ENCODE results near the gene BEX2.
A peak's percentile ranks its signal among the peaks of the same experiment; 100 is the strongest.

BEX2 gene

DNA sequence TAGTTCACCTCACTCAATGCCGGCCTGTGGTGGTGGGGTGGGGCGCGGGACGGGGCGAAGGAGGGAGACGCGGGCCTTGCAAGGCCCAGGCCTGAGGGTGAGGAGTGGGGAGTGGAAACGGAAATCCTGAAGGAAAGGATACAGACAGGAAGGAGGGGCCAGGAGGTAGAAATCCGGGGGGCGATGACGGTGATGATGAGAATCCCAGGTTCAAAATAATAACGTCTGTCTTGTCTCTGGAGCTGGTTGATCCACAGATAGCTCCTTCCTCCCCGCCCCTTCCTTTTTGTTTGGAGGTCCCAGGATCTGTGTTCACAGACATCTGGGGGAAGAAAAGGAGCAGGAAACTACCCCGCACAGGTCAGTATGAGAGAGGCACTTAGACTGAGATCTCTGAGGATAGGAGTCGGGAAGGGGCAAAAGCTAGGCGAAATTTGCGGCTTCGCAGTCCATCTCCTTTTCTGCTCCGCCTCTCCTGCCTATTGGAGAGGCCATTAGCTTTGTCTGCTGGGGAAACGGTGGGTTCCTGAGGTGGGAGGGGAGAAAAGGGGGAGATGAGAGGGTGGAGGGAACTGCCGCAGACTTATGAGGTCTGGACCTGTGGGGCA, 20.0 kb upstream of the BEX2 start:
- TF ChIP-seq EP300 (IDR thresholded peaks at IDR 0.05; ENCODE audit: borderline replicate concordance) = no peak
- no peak for TF ChIP-seq NFIC (IDR thresholded peaks at IDR 0.05)
- no peak for TF ChIP-seq YY1 (IDR thresholded peaks at IDR 0.05; ENCODE audit: low read depth)
- no peak for TF ChIP-seq CREB1 (IDR thresholded peaks at IDR 0.05; ENCODE audit: low read depth)
- TF ChIP-seq, protein P1, sequence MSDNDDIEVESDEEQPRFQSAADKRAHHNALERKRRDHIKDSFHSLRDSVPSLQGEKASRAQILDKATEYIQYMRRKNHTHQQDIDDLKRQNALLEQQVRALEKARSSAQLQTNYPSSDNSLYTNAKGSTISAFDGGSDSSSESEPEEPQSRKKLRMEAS (IDR thresholded peaks at IDR 0.05) = no peak
- TF ChIP-seq RAD21 (IDR thresholded peaks at IDR 0.05; ENCODE audit: low read depth) = no peak
- no peak for TF ChIP-seq TCF12 (IDR thresholded peaks at IDR 0.05; ENCODE audit: low read depth)
- TF ChIP-seq ZBTB7A (IDR thresholded peaks at IDR 0.05; ENCODE audit: low read depth) = no peak
- TF ChIP-seq CEBPB (IDR thresholded peaks at IDR 0.05) = no peak
- TF ChIP-seq FOXM1 (IDR thresholded peaks at IDR 0.05; ENCODE audit: borderline replicate concordance, low read depth) = no peak
- no peak for TF ChIP-seq TAF1 (IDR thresholded peaks at IDR 0.05; ENCODE audit: low read depth)
- no peak for TF ChIP-seq REST (IDR thresholded peaks at IDR 0.05; ENCODE audit: low read depth)
- TF ChIP-seq EGR1 (IDR thresholded peaks at IDR 0.05) = no peak

GRCh38 chrX:103329991-103330390, 19.2 kb upstream of the BEX2 start, which contains the start of gene TCEAL7:
Gene TCEAL7, plus strand, starts transcription at chrX:103330239. Its CDS starts 1,165 bp downstream, at chrX:103331404.
- TF ChIP-seq, protein P1 (IDR thresholded peaks at IDR 0.05) = no peak
- no peak for TF ChIP-seq EP300 (IDR thresholded peaks at IDR 0.05; ENCODE audit: borderline replicate concordance)
- TF ChIP-seq CEBPB (IDR thresholded peaks at IDR 0.05) = no peak
- no peak for TF ChIP-seq CREB1 (IDR thresholded peaks at IDR 0.05; ENCODE audit: low read depth)
- TF ChIP-seq RAD21 (IDR thresholded peaks at IDR 0.05; ENCODE audit: low read depth) = no peak
- TF ChIP-seq TCF12 (IDR thresholded peaks at IDR 0.05; ENCODE audit: low read depth) = no peak
- no peak for TF ChIP-seq REST (IDR thresholded peaks at IDR 0.05; ENCODE audit: low read depth)
- TF ChIP-seq YY1 (IDR thresholded peaks at IDR 0.05; ENCODE audit: low read depth) = no peak
- no peak for TF ChIP-seq EGR1 (IDR thresholded peaks at IDR 0.05)
- no peak for TF ChIP-seq FOXM1 (IDR thresholded peaks at IDR 0.05; ENCODE audit: borderline replicate concordance, low read depth)
- TF ChIP-seq NFIC (IDR thresholded peaks at IDR 0.05) = no peak
- TF ChIP-seq ZBTB7A (IDR thresholded peaks at IDR 0.05; ENCODE audit: low read depth) = no peak
- TF ChIP-seq TEAD4 (IDR thresholded peaks at IDR 0.05) = no peak
- TF ChIP-seq TAF1 (IDR thresholded peaks at IDR 0.05; ENCODE audit: low read depth) = no peak
- no peak for TF ChIP-seq USF1 (IDR thresholded peaks at IDR 0.05)

- no peak for TF ChIP-seq RAD21 (IDR thresholded peaks at IDR 0.05; ENCODE audit: low read depth)
- no peak for TF ChIP-seq YY1 (IDR thresholded peaks at IDR 0.05; ENCODE audit: low read depth)
- TF ChIP-seq, protein P1 (IDR thresholded peaks at IDR 0.05) = no peak
- TF ChIP-seq TEAD4 (IDR thresholded peaks at IDR 0.05) = no peak
- no peak for TF ChIP-seq FOXM1 (IDR thresholded peaks at IDR 0.05; ENCODE audit: borderline replicate concordance, low read depth)
- no peak for TF ChIP-seq CEBPB (IDR thresholded peaks at IDR 0.05)
- TF ChIP-seq CREB1 (IDR thresholded peaks at IDR 0.05; ENCODE audit: low read depth) = no peak
- no peak for TF ChIP-seq TAF1 (IDR thresholded peaks at IDR 0.05; ENCODE audit: low read depth)
- no peak for TF ChIP-seq TCF12 (IDR thresholded peaks at IDR 0.05; ENCODE audit: low read depth)
- no peak for TF ChIP-seq NFIC (IDR thresholded peaks at IDR 0.05)
- TF ChIP-seq ZBTB7A (IDR thresholded peaks at IDR 0.05; ENCODE audit: low read depth) = no peak
- TF ChIP-seq REST (IDR thresholded peaks at IDR 0.05; ENCODE audit: low read depth) = no peak
These were observed 600 bp upstream of the BEX2 start for GRCh38 chrX:103311399-103311780.

DNA sequence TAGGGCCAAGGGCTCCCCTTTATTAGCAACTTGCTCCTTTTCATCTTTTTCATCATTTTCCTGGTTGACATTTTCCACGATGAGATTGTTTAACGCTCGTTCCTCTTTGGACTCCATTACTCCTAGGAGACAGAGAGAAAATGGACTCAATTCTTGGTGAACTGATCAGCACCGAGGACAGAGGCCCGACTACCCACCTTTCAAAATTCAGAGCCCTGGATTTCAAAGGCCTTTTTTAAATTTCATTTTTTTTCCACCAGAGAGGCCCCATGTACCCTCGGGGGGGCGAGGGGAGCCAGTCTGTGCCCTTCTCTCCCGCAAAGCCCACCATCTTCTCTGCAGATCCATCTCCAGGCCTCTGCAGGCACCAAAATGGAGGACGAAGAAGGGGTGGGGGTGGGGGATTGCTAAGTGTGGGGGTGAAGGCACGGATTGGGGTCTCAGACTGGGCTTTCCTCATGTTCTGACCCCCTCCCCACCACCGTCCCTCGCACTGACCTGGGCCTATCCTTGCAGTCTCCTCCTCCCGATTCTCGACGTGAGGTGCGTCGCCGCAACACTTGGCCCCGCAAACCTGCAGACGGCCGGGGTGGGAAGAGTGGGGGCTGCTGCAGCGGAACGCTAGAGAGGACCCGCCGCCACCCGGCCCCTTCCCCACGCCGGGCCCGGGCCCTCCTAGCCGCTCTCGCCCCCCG, 783 bp downstream of the BEX2 start:
- TF ChIP-seq TEAD4 (IDR thresholded peaks at IDR 0.05) = no peak
- TF ChIP-seq YY1 (IDR thresholded peaks at IDR 0.05; ENCODE audit: low read depth) = no peak
- TF ChIP-seq CEBPB (IDR thresholded peaks at IDR 0.05) = no peak
- TF ChIP-seq REST (IDR thresholded peaks at IDR 0.05; ENCODE audit: low read depth) = peak; percentile 72
- TF ChIP-seq EP300 (IDR thresholded peaks at IDR 0.05; ENCODE audit: borderline replicate concordance) = no peak
